DMS153 (cell line): ENCODE results near the gene MAPK10.

ENCODE experiments used
- DNase-seq: peaks from one replicate; lab custom pipeline; 2025; lab: John Stamatoyannopoulos, UW

Gene MAPK10

DNA sequence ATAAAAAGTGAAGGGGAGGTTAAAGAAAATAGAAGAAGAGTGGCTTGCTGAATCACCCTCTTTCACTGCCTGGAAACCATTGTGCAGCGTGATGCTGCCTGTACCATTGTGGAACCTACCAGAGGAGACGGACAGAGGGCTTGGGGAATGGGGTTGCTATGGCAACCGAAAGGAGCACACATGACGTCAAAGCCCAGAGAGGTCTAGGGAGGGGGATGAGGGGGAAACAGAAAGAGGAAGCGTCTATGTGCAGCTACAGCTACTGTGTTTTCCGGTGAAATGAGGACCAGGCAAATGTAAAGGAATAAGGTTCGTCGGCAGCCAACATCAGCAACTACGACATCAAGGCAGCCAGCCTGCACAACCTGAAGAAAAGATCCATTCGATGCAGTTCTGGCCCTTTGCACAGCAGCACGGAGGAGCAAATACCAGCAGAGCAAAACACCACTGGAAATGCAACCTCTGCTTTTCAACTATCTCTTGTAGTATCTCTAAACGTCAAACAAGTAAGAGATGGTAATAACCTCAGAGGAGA is at the start of gene MAPK10:
TSS of gene MAPK10 (minus strand) at position 110 of the 535 bp plus-strand sequence.
- DNase-seq, result peak; percentile 97

DNA sequence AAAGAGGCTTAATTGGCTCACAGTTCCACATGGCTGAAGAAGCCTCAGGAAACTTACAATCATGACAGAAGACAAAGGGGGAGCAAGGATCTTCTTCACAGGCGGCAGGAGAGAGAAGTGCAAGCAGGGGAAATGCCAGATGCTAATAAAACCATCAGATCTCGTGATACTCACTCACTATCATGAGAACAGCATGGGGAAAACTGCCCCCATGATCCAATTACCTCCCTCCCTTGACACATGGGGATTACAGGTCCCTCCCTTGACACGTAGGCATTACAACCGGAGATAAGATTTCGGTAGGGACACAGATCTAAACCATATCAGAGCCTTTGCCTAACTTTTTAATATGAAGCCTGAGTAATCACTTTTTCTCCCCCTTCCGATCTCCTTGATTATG is 43.7 kb upstream of the MAPK10 start:
- no peak for DNase-seq

DNA sequence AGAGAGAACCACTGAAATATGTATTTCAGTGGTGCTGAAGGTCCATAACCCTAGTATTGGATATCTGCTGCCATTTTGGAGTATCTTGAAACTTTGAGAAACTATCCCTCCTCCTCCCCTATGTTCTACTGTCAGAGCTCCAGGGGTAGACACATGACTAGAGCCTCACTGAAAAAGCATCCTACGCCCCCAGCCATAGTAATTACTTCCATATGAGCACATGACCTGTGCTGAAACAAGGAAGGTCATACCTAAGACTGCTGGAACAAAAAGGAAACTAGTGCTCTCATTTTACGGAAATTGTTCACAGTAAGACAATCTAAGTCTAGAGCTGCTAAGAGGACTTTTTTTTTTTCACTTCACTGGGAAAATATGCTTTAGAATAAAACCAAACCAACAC is 42.0 kb upstream of the MAPK10 start:
- DNase-seq, result no peak

DNA sequence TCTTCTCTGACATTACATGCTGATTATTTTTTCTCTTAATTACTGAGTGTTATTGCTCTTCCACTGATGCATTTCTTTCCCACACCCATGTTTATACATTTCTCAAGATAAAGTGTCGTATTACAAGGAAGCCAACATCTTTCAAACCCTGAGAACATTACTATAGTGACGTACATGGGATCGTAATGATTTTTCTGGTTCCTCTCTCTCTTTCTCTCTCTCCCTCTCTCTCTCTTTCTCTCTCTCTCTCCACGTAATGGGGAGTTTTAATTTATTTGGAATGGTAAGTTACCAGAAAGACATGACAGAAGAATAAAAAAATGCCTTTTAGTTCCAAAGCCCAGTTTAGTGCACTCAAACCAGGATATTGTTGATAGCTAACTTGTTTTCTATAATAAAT is 40.4 kb upstream of the MAPK10 start:
- no peak for DNase-seq

DNA sequence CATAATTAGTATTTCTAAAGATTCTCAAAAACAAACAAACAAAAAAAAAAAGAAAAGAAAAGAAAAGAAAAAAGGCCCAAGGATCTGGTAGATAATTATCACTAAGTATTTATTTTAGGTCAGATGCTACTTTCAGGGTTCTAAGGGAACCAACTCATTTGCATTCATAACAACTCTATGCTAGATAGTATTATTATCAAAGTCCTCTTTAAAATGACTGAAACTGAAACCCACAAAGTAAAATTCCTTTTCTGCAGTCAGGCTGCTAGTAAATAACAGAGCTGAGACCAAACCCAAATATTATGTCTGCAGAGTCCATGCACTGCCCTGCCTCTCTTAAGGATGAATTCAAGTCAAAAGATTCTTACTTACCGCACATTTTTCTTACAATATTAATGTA is 38.3 kb upstream of the MAPK10 start:
- no peak for DNase-seq

DNA sequence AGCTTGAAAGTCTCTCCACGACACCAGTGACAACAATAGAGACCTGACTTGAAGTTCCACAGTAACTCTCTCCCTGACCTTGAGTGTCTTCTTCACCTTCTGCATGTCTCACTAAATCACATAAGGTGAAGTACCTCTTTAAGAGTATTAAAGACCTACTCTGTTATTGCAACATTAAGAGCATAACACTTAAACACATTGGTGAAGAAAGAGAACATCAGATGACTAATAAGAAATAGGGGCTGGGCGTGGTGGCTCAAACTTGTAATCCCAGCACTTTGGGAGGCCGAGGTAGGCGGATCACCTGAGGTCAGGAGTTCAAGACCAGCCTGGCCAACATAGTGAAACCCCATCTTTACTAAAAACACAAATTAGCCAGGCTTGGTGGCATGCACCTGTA is 33.9 kb upstream of the MAPK10 start:
- no peak for DNase-seq

DNA sequence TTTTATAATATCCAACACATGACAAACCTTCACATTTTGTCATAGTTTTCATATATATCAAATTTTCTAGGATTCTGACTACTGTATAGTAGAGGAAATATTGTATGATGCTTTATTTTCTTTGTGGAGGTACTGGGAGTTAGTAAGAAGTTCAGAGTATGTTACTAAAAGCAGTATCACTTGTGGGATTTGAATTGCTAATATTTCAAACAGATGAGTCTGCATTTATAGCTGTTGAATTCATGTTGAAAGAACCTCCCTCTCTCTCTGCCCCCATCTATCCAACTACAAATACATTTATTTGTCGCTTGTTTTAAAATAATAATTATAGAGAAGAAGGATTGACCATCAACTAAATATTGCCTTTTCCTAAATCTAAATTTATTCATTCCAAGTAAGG is 29.8 kb upstream of the MAPK10 start:
- DNase-seq, result no peak

DNA sequence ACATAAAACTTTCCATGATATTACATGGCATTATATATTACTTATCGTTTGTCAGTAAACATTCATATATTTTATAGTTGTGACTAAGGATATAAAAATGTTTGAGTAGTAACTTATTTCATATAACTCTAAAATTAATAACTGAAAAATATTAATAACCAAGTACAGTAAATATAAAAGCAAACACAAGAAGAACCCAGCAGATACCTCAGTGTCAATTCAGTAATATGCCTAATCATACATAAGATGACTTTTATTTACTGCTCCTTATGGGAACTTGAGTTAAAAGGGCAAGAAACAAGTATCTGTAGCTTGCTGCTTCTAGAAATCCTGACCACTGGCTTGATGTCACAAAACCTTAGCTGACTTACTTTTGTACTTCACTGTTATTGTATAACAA is 28.4 kb upstream of the MAPK10 start:
- DNase-seq, result no peak

DNA sequence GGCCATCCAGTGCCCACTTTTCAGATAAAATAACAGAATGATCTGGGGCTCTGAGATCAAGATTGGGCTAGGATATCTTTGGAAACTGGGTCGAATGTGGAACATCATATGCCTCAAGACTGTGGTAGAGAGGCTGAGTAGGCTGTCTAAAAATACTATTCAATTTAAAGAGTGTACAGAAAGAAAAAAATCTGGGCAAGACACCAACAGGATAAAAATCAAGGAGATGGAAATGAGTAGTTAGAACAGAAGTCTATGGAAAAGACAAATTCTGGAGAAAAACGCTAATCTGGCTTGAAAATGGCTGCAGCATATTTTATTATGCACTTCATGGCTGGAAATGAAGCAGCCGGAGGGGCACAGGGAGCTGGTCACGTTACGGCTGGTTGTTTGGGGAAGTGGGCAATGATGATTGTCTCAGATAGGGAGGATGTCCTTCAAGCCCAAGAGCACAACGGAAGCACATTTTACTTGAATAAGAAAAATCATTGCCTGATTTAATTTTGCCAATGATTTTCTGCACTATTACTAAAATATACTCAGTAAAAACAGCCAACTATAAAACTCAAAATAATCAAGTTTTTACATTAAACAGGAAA is 27.1 kb upstream of the MAPK10 start:
- no peak for DNase-seq

DNA sequence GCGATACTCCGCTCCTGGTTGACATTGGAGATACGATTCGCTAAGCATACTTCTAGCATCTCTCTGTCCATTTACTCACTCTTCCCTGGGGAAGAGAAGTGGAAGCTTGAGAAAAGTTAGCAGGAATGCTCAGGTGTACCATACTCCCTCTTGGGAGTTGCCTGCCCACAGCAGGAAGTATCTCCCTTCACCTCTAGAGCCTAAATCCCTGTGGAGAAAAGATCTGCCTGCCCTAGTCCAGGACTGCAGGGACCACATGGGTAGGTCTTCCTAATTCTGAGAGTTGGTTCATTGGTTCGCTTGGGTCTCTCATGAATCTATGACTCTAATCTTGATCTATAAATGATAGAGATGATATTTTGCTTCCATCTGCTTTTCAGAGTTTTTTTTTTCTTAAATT is 26.3 kb upstream of the MAPK10 start:
- no peak for DNase-seq

DNA sequence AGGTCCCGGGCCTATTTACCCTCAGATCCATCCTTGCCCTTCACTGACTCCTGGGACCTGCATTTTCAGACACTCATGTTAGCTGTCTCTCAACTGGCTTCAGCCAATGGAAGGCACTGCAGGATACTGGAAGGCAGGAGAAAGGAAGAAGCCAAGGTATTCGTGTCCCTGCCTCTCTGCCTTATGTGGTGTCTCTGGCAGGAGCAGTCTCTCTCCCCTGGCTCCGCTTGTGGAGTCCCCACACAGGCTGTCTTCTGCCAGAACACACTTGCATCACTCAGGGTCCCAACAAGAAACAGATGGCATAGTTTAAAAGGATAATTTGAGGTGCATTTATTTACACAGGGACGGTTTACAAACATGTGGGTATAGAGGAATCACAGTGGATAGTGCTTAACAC is 21.6 kb upstream of the MAPK10 start:
- DNase-seq, result no peak

DNA sequence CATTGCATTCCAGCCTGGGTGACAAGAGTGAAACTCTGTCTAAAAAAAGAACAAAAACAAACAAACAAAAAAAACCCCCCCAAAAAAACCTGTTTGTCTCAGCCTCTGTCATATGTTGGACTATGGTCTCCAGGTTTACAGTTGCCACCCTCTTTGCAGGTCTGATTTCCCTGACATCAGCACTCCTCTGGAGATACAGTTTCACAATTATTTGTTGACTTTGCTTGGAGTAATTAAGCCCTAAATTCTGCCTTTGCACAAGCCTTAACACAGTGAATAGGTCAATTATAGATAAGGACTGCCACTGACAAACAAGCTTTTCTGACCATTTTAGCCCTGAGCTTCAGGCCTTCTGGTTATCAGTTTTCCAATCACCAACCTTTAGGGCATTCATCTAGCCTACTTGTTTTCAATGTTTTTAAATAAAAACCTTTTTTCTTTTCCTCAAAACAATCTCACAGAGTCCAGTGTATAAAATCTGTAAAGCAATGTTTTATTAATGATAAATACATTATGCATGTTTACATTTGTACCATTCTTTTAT is 20.4 kb upstream of the MAPK10 start:
- DNase-seq, result peak; percentile 84

DNA sequence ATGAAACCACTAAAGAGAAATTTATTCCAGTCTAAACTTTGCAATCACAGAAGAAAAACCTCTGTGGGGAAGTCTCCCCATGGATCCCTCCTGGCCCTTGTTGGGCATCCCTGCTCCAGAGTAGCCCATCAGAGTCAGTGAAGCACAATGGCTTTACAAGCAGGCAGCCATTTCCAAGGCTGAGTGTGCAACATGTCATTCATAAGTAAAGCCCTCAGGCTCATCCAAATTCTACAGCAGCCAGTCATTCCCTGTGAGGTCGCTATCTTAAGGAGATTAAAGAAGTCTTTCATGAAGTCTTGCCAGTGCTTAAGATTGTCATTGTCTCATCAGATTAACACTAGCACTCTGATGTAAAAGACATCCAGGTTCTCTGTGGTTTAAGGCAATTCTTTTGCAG is 17.0 kb upstream of the MAPK10 start:
- DNase-seq, result no peak

DNA sequence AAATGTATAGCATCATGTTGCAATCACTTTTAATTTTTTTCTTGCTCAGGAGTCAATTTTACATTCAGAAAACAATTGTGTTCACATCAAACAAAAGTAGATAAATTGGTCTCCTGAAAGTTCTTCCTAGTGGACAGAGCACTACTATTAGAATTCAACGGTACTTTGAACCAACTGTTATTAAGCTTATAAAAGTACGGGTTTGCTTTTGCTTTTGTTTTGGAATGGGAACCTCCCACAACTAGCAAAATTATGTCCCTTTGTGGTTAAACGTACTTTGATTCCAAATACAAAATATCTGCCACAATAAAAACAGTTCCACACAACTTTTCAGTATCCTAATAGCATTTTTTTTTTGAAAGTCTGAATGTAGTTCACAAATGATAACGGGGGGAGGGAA is 8.6 kb upstream of the MAPK10 start:
- no peak for DNase-seq

DNA sequence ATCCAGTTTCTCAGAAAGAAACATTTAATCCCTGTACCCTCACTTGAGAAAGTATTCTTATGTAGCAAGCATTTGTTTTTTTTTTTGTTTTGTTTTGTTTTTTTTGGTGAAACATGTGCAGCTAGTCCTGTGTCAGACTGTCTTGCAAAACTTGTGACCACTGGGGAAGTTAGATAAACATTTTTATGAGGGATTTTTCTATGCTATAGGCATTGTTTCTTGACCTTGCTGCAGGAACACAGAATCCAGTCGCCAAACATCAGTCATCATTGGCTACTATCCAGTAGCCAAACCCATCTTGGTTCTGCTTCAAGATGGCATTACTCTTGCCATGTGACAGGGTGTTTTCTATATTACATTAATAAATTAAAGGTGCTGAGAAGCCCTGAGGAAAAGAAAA is 7.7 kb upstream of the MAPK10 start:
- no peak for DNase-seq

DNA sequence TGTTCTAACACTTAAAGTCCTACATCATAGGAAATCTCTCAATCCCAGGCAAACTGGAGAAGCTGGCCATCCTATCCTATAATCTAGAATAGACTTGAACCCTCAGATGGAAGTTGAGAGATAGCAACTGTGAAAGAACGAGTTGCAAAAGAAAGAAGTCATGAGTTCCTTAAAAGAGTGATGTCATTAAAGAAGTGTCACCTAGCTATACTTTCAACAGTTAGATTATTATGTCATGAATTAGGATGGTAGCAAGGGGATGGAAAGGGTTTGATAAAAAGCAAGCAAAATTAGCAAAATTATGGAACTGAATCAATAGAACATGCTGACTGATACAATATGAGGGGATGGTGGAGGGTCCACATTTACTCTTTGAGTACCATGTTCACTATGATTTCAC is 7.1 kb upstream of the MAPK10 start:
- no peak for DNase-seq

DNA sequence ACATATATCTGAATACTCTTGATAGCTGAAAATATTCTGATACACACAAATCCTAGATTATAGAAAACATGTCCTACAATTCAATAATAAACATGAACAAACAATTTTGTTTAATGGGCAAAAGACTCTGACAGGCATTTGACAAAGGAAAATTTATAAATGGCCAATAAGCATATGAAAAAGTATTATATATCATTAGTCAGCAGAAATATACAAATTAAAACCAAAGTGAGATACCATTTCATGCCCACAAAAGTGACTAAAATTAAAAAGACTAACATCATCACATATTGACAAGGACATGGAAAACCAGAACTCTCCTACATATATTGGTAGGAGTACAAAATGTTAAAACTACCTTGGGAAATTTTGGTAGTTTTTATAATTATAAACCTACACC is 2.7 kb upstream of the MAPK10 start:
- DNase-seq, result no peak

DNA sequence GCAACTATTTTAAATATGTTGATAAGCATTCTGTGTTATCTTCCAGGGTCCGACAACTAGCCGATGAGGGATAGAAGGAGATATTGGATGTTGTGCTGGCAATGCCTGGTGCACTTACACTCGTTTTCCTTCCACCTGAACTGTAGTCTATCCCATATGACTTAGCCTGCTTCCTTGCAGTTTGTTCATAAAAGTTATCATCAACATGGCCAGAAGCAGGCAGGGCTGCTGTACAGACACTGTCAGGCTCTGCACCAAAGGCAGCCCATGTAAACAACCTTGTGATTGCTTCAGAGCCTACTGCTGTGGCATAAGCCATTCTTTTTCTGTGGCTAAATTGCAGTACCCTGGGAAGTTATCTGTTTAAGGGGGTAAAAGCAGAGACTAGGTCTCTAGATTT is 1.6 kb downstream of the MAPK10 start:
- DNase-seq, result no peak

DNA sequence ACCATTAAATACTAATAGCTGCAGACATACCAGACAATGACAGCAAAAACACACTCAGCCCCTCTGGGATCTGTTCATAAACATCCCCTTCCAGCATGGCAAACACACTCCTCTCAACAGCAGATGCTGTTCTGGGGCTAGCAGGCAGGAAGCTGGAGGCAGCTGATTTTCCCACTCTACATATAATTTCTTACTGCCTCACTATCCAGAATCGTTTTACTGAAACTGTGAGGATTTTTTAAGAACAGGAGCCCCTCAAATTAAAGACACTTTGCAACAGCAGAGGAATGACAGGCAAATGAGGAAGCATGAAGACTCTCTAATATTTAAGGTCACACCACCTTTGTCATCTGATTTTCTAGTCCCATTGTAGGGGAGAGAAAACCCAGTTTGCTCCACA is 2.2 kb downstream of the MAPK10 start:
- no peak for DNase-seq

DNA sequence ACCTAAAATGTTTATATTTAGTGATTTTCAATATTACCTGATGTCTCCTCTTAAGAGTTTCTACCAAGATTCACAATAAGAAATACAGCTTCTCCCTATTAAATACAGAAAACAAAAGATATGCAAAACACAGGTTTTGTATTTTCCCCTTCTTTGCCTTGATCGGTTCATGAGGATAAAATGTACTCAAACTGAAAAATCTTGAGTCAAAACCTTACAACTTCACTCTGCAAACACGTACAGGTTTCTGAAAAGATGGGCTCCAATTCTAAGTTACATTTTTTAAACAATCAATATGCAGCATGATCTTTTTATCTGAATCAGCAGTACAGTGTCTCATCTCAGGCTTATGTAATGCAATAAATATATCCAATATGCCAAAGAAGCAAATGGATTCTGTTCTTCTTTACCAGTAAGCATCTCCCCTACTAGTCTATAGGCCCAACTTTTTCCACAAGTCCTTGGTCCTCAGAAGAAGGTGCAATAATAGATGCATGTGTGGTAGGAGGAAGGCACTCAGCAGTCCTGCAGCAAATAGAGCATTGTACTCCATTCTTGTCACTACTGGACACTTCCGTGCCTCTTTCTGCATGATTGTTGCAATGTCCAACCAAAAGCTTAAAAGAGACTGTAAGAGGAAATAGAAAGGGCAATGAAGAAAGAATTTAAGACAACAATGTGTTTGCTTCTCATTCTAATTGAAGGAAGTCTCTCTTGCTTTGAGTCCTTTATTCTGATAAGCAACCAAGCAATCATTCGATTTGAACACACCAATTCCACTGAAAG is 3.2 kb downstream of the MAPK10 start:
- DNase-seq, result no peak

DNA sequence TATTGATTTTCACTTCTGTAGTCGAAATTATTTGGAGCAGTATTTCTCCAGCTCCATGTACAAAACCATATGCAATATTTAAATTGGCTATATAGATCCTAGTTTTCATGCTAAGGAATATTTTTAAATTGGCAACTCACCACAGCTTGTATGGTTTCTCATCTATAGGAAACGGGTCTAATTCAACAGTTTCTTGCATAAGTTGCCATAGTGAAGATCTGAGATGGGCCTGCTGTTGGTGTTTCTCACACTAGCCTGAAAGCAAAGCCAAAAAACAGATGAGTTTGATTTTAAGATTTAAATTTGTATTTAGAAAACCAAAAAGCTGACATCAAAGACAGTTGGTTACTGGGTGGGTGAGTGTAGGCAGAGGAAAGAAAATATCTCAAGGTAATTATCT is 5.5 kb downstream of the MAPK10 start:
- DNase-seq, result no peak

DNA sequence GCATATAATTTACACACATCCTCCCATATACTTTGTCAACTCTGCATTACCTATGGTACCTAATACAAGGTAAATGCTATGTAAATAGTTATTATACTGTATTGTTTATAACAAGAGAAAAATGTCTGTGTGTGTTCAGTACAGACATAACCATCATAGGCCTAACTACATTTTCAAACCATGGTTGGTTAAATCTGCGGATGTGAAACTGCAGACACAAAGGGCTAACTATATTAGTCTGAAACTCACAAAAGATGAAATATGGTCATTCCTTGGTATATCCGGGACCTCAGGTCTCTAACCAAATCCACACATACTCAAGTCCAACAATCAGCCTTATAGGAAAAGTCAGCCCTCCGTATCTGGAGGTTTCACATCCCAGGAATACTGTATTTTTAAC is 13.5 kb downstream of the MAPK10 start:
- no peak for DNase-seq

DNA sequence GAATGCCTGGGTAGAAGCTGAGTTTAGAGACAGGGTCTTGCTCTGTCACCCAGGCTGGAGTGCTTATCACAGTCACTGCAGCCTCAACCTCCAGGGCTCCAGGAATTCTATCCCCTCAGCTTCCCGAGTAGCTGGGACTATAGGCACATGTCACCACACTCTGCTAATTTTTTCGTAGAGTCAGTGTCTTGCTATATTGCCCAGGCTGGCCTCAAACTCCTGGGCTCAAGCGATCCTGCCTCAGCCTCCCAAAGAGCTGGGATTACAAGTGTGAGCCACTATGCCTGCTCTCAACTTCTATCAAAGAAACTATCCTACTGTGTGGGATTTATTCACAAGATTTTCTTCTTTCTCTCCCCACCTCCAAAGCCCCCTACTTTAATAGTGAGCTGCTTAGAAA is 15.7 kb downstream of the MAPK10 start:
- no peak for DNase-seq

DNA sequence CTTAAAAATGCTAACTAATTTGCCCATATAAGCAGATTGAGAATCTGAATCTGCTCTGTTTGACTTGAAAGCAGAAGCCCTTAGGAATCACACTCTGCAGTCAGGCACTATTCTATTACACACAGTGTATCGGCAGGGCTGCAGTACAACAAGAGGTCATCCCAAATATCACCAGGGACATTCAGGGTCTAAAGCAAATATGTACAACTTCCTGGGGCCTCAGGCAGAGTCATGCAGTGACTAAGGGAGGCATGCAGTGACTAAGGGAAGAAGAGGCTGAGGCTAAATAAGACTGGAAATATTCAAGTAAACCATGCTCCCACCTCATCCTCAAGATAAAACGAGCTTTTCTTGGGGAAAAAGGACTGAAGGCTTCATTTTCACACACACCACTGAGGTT is 20.9 kb downstream of the MAPK10 start:
- DNase-seq, result no peak
